AG10803 (cell line): ENCODE results near the gene VPS41.
A peak's percentile ranks its signal among the peaks of the same experiment; 100 is the strongest.

ENCODE experiments used
- DNase-seq: peaks from one replicate; pipeline ENCODE4 v3.0.0; 2010; ENCODE audit warnings: low read depth
- H3K4me3 ChIP-seq: 2 replicates; pipeline ENCODE4 v1.5.1; 2011; ENCODE audit warnings: mild to moderate bottlenecking, low read length, control low read depth
- TF ChIP-seq, protein P1 (sequence below): conservative IDR thresholded peaks from 2 replicates; pipeline ENCODE4 v1.5.1; 2011; ENCODE audit warnings: mild to moderate bottlenecking, low read length, control low read depth, inconsistent platforms

The VPS41 gene

DNA sequence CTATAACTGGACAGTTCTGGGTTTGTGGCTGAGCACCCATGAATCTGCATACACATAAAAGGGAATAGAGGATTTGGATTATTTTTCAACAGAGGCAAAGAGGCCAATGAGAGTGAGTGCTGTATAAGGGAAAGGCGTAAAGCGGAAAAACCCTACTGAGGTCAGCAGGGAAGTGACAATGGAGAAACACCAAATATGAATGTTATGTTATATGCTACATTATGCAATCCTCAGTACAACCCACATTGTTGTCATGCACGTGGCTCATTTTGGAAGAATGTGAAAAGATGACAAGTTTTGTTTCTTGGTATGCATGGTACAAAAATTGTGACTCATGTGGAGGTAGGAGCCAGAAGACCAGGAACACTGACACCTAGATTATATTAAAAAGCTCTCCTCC is 164.2 kb downstream of the VPS41 start:
- TF ChIP-seq, protein P1, sequence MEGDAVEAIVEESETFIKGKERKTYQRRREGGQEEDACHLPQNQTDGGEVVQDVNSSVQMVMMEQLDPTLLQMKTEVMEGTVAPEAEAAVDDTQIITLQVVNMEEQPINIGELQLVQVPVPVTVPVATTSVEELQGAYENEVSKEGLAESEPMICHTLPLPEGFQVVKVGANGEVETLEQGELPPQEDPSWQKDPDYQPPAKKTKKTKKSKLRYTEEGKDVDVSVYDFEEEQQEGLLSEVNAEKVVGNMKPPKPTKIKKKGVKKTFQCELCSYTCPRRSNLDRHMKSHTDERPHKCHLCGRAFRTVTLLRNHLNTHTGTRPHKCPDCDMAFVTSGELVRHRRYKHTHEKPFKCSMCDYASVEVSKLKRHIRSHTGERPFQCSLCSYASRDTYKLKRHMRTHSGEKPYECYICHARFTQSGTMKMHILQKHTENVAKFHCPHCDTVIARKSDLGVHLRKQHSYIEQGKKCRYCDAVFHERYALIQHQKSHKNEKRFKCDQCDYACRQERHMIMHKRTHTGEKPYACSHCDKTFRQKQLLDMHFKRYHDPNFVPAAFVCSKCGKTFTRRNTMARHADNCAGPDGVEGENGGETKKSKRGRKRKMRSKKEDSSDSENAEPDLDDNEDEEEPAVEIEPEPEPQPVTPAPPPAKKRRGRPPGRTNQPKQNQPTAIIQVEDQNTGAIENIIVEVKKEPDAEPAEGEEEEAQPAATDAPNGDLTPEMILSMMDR = no peak
- H3K4me3 ChIP-seq = no peak overlapping the region
- DNase-seq = peak; percentile 78

DNA sequence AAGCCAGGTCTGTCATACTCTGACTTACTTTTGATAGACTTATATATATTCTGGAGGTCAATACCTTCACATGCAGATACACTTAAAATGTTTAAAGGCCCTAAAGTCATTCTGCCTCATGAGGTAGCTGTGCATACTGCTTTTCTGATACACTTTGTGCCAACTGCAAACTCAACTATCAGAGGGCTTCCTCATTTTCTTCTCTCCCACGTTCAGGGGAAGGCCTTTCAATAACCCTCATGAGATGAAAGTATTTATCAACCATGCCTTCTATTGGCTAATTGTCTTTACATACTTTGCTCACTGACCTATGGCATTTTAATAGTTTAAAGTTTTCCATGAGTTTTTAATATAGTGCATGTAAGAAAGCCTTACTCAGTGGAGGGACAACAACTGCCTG is 165.1 kb downstream of the VPS41 start:
- TF ChIP-seq, protein P1 = no peak
- no peak overlapping the region for H3K4me3 ChIP-seq
- no peak for DNase-seq

DNA sequence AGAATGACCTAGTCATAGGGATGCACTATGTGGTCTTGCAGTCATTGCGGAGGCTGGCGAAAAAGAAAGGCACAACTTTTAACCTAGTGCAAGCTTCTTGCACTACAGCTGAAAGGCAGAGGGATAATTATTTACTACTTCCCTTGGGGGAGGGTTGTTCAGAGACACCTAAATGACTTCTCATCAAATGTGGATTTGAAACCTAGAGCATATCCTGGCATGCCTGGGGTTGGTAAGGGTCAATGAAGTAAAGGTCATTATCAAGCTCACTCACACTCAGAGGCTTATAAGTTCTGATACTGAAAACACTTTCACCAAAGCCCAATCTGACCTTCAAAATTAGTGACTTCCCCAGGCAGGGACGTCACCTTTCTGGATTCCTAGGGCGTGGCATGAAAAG is 168.9 kb downstream of the VPS41 start:
- H3K4me3 ChIP-seq = no peak overlapping the region
- TF ChIP-seq, protein P1 = no peak
- no peak for DNase-seq

DNA sequence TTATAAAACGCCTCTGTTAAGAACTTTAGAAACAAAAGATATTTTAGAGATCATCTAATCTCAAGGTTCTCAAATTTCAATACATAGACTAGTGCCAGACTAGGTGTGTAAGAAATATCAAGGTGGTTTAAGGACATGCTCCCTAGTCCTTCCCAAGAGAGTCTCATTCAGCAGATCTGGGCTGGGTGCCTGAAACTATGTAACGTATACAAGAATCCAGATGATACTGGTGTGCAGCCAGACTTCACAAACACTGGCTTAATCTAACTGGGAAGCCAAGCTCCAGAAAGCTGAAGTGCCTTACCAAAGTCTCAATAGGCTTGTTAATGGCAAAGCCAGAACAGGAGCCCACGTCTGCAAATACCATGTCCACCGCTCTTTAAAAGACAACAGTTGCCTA is 172.9 kb downstream of the VPS41 start:
- H3K4me3 ChIP-seq = no peak overlapping the region
- no peak for DNase-seq
- TF ChIP-seq, protein P1 = no peak

DNA sequence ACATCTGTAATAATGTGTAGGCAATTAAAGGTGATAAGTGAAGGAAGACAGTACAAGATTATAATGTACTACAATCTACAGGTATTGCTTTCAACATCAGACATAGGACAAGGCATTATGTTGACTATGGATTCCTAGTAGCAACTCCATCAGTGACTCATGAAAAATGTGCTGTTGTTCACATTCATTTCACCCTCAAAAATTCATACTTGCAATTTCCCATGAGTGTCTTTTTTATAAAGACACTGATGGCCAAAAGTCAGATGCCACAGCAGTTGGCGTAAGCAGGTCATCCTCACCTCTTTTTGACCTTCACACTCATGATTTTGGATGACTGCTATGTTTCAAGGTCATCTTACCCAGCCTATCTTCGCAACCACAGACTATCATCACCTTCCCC is 177.8 kb downstream of the VPS41 start:
- TF ChIP-seq, protein P1 = no peak
- no peak overlapping the region for H3K4me3 ChIP-seq
- peak; percentile 59 for DNase-seq

DNA sequence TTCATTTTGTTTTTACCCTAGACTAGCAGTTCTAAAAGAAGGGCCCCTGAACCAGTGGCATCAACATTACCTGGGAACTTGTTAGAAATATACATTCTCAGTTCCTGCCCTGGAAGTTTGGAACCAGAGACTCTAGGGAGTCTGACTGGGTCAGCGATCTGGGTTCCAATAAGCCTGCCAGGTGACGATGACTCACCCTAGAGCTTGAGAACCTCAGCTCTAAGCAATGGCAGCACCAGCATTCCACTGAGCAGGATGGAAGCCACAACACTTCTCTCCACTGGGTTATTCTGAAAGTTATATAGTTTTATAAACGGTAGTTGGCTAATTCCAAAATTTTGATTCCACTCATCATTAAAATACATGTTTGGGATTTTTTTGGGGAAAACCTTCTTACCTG is 180.8 kb downstream of the VPS41 start:
- H3K4me3 ChIP-seq = no peak overlapping the region
- TF ChIP-seq, protein P1 = no peak; the same call in 1 of the 2 replicates
- no peak for DNase-seq

DNA sequence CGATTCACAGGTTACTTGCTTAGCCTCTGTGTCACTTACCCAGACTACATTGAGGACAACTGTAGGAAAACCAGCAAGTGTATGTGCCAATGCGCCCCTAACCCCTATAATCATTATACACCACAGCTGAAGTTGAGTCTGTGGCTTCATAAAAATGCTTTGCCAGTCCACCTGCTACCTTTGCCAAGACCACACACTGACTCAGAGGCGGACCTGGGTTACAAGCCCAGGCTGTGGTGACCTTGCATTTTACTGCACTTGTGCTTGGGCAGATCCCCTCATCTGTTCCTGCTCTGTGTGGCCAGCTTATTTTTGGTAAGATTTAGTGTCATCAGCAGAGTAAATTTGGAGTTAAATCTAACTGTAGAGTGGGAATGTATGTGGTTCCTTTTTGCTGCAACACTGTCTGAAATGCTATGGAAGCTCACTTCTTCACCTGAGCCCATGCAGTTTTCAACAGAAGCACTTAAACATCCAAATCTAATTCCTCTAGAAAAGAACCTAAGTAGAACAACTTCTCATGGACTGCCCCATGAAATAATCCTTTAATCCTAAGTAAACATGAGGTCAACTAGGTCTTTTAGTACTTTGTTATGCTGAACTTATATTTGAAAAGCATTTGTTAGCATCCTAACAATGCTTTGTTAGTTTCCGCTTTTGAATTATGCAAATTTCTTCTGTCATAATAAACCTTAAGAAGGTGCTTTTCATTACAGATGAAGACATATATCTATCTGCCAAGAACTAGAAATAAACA is 181.6 kb downstream of the VPS41 start:
- H3K4me3 ChIP-seq = no peak overlapping the region
- TF ChIP-seq, protein P1 = no peak
- no peak for DNase-seq
